Effector memory CD8-positive, alpha-beta T cell (primary cell): Measurements from ENCODE around the gene C22orf23.

ENCODE experiments used
- ATAC-seq: fragments of 150-1000 bp; cut with Tn5 transposase; replicated peaks from 2 replicates; pipeline ENCODE4 v1.10.0; 2021; ENCODE audit warnings: mild to moderate bottlenecking, moderate library complexity
- DNase-seq, 3 experiments: peaks; one replicate each; pipeline ENCODE4 v3.0.0; 2021
- H3K27ac Mint-ChIP-seq, 2 donors: one replicate each; pipeline ENCODE4 v1.8.0; 2022; ENCODE audit warnings: mild to moderate bottlenecking in 2 of 2, mixed read lengths in 2 of 2, moderate library complexity in 2 of 2
- H3K27me3 Mint-ChIP-seq, 2 donors: one replicate each; pipeline ENCODE4 v1.8.0; 2022; ENCODE audit warnings: mixed read lengths in 2 of 2
- H3K36me3 Mint-ChIP-seq: one replicate; pipeline ENCODE4 v1.8.0; 2022; ENCODE audit warnings: mild to moderate bottlenecking, moderate library complexity, mixed read lengths; ENCODE audit not compliant: insufficient read depth
- H3K4me1 Mint-ChIP-seq, 2 donors: one replicate each; pipeline ENCODE4 v1.8.0; 2022; ENCODE audit warnings: low read depth in 2 of 2, mixed read lengths in 2 of 2
- H3K4me3 Mint-ChIP-seq, 2 donors: one replicate each; pipeline ENCODE4 v1.8.0; 2022; ENCODE audit warnings: mild to moderate bottlenecking in 2 of 2, mixed read lengths in 2 of 2, moderate library complexity in 2 of 2
- H3K9me3 Mint-ChIP-seq, 2 donors: one replicate each; pipeline ENCODE4 v1.8.0; 2022; ENCODE audit warnings: mixed read lengths in 2 of 2

Gene C22orf23

DNA sequence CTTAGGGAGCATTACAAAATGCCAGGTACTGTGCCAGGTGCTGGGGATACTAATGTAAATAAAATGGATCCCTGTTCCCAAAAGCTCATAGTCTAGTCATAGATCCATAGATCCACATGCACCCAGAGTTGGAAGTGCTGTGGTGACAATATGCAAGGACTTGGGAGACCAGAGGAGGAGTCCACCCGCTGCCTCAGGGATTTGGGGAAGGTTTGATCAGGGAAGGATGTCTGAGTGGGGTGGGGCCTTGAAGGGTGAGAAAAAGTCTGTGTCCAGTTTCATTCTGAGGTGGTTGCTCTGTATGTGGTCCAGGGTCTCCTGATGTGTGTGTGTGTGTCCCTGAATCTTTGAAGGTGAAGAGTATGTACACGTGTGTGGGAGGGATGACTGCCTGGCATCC lies 21.8 kb upstream of the C22orf23 start:
- Mint-ChIP-seq H3K4me1 (peaks cover 0 to 5% of the 10 kb centered on the region in 2 donors), H3K4me3 (no peak overlapping the region)

DNA sequence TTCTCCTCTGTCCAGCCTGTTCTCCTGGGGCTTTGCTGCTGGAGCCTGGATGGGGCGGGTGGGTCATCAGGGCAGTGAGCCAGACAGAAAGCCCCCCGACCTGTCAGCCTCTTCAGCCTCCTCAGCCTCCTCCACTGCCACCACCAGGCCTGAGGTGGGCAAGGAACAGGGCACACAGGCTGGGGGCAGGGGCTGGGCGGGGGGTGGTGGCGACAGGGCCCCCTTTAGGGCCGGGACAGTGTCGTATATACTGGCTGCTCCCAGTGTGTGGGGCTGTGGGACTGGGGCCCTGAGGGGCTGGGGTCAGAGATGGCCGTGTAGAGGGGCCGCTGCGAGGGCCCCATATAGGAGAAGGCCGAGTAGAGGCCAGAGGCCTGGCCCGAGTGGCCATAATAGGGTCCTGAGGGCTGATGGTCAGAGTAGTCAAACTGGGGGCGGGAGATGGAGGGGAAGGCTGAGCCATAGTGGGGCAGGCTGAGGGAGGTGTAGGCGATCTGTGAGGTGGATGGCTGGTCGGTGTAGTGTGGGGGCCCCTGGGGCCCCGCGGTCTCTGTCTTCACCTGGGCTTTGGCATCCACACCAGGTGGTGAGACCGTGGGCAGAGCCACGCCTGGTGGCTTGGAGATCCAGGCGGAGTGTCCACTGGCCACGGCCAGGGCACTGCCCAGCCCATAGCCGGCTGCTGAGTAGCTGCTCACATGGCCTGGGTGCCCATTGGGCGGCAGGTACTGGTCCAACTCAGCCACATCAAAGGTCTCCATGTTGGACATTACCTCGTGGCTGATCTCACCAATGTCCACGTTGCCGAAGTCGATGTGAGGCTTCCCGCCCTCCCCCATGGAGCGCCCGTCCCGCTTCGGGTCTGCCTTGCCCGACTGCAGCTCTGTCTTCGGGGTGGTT lies 20.1 kb upstream of the C22orf23 start:
- ATAC-seq (no peak), DNase-seq (no peak)
- peaks cover 5 to 7% of the 10 kb centered on the region in 2 donors for H3K4me1 Mint-ChIP-seq
- peaks cover 14% of the 10 kb centered on the region for H3K36me3 Mint-ChIP-seq
- no peak overlapping the region for H3K27ac Mint-ChIP-seq
- no peaks in the 10 kb centered on the region for H3K9me3 Mint-ChIP-seq
- no peak overlapping the region for H3K4me3 Mint-ChIP-seq
- H3K27me3 Mint-ChIP-seq: no peaks in the 10 kb centered on the region

More for the DNA sequence above, 21.8 kb upstream of the C22orf23 start:
- ATAC-seq (no peak), DNase-seq (no peak)
- H3K36me3 Mint-ChIP-seq: peaks cover 4% of the 10 kb centered on the region
- no peaks in the 10 kb centered on the region for H3K9me3 Mint-ChIP-seq
- no peaks in the 10 kb centered on the region for H3K27me3 Mint-ChIP-seq
- peak overlapping the region; percentile 14 to 82 for H3K27ac Mint-ChIP-seq

DNA sequence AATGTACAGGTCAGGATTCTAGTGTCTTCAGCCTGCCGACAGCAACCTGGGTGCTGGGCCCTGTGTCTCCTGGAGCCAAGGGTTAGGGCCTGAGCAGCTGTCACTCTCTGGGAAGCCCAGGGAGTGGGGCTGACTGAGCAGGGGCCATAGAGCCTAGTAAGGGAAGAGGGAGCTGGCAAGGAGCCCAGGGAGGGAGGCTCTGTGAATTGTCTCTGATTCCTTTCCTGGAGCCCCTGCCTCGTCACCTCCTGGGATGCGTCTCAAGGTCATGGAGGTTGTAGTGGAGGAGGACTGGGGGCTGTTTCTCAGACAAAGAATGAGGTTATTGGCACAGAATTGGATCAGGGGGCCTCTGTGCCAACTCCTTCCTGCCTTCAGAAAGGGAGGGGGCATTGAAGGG lies 19.1 kb upstream of the C22orf23 start:
- Mint-ChIP-seq H3K27me3 (no peaks in the 10 kb centered on the region), H3K4me3 (no peak overlapping the region), H3K36me3 (peaks cover 22% of the 10 kb centered on the region), H3K9me3 (no peaks in the 10 kb centered on the region), H3K4me1 (peaks cover 7 to 9% of the 10 kb centered on the region in 2 donors), H3K27ac (peak overlapping the region; percentile 27 to 39)
- ATAC-seq (no peak), DNase-seq (no peak)

DNA sequence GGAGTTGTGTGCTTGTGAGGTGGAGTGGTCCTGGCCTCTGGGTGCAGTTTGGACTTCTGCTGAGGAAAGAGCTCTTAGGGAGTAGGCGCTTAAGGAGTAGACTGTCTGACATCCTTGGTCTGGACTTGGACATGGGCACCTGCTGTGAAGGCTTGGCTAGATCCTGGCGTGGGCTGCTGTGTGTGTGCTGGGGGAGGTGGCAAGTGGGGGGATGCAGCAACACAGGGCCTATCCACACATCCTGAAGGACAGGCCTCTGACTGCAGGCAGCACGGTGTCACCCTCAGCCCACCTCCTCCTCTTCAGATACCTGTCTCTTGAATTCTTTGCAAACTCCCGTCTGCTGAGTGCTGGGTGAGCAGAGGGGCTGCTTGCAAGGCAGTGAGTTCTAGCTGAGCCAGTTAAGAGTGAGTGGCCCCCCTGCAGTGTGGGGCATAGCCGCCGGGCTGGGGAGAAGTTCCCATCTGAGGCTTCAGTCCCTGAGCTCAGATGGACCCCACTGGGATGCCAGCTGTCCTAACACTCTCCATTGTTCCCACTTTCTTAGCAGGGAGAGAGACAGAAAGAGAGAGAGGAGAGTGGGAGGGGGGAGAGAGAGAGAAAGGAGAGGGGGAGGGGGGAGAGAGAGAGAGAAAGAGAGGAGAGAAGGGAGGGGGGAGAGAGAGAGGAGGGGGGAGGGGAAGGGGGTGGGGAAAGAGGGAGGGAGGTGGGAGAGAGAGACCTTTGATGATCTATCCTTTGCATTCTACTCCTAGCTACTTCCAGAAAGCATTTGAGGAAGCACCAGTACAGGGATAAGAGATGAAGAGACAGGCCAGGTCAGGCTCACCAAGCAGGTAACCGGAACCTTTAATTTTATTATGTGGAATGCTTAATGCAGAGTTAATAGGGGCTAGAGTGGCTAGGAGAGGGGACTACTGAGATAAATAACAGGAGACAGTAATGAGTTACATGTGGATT lies 18.4 kb upstream of the C22orf23 start:
- no peak for ATAC-seq
- no peak for DNase-seq
- Mint-ChIP-seq H3K4me1 (peaks cover 7 to 9% of the 10 kb centered on the region in 2 donors), H3K36me3 (peaks cover 25% of the 10 kb centered on the region), H3K9me3 (no peaks in the 10 kb centered on the region), H3K4me3 (no peak overlapping the region), H3K27me3 (no peaks in the 10 kb centered on the region), H3K27ac (peak overlapping the region; percentile 41 to 62)

DNA sequence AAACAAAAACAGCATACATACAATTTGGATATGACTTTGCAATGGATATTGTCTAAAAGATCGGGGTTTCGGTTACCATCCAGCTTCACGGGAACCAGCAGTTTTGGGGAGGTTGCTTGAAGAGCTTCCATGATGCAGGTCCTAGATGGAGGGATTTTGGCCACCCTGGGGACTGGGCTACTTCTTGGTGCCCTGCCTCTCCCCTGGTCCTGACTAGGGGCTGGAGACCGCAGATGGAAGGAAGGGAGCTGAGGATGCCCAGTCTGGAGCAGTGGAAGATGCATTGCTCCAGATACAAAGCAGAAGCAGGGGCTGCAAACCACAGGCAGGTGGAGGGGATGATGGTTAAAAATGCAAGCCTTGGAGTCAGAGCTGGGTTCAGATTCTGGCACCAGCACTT lies 17.5 kb upstream of the C22orf23 start:
- H3K9me3 Mint-ChIP-seq: no peaks in the 10 kb centered on the region

DNA sequence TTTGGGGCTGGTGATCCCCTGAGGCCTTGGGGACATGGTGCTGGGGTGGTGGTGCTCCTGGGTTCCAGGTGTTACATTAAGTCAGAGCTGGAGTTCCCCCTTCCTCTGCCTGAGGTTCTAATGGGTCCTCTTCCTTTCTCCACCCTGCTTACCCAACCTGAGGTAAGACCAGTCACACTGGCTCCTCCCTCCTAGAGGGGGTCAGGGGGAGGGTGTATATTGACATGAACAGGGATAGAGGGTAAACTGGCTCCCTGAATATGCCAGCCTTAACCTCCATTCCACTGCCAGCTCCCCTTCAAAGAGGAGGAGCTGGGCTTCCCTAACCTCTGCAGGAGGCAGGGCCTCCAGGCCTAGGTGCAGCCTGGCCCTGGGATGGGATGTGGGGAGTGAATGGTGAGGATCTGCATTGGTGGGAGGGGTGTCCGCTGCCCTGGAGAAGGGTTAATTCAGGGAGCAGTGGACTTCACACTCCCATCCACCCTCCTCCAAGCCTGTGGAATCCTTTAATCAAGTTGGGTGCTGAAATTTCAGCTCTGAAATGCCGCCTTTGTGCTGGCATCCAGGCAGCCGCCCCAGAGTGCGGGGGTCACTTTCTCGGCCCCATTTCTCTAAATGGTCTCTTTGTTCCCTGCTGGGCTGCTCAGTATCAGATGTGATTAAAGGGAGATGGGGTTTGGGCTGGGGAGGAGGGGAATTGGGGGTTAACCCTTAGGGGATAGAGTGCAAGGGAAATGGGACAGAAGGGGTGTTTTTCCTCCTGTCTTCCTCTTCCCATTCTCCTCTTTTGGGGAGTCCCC lies 15.3 kb upstream of the C22orf23 start:
- ATAC-seq (no peak), DNase-seq (no peak)
- peaks cover 25% of the 10 kb centered on the region for H3K36me3 Mint-ChIP-seq
- peak overlapping the region in 1 of 2 donors; percentile 57 for H3K27ac Mint-ChIP-seq
- no peak overlapping the region for H3K4me3 Mint-ChIP-seq
- no peaks in the 10 kb centered on the region for H3K9me3 Mint-ChIP-seq
- H3K27me3 Mint-ChIP-seq: no peaks in the 10 kb centered on the region
- H3K4me1 Mint-ChIP-seq: peaks cover 5 to 17% of the 10 kb centered on the region in 2 donors

More for the DNA sequence above, 17.5 kb upstream of the C22orf23 start:
- H3K4me1 Mint-ChIP-seq: peaks cover 9% of the 10 kb centered on the region in 2 donors
- peaks cover 25% of the 10 kb centered on the region for H3K36me3 Mint-ChIP-seq
- no peak for ATAC-seq
- DNase-seq: no peak
- peak overlapping the region; percentile 41 to 62 for H3K27ac Mint-ChIP-seq
- no peak overlapping the region for H3K4me3 Mint-ChIP-seq
- no peaks in the 10 kb centered on the region for H3K27me3 Mint-ChIP-seq

DNA sequence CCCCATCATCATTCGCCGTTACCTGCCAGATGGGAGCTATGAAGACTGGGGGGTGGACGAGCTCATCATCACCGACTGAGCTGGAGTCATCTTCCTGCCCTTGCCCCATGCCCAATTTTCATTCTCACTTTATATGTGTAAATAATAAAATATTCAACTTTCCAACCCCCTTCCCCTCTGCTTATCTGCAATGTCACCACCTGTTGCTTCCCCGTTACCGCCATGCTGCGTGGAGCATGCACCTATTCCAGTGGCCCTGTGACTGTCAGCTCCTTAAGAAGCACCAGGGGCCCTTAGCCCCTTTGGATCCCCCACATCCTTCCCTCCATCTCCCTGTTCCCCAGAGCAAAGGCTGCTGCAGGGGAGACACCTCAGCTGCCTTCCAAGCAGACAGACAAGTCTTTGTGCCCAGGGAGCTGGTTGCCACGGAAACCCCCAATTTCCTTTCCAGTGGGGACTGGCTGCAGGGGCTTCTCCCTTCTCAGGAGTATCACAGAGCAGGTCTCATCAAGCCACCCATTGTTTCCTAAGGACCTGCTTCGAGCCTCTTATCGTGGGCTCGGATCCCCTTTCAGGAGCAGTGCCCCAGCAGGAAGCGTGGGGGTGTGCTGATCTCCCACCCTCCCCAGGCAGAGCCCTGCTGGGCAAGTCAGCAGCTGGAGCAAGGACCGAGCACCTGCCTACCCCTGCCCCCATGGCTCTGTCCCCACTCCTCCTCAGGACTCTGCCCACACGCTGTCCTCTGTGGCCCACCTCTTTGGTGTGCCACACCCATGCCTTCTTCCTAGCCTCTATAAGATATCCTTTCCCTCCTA lies 14.4 kb upstream of the C22orf23 start:
- Mint-ChIP-seq H3K36me3 (peaks cover 30% of the 10 kb centered on the region), H3K9me3 (no peaks in the 10 kb centered on the region), H3K4me1 (peaks cover 5 to 17% of the 10 kb centered on the region in 2 donors), H3K4me3 (no peak overlapping the region), H3K27ac (peak overlapping the region in 1 of 2 donors; percentile 57), H3K27me3 (no peaks in the 10 kb centered on the region)
- ATAC-seq (no peak), DNase-seq (no peak)

DNA sequence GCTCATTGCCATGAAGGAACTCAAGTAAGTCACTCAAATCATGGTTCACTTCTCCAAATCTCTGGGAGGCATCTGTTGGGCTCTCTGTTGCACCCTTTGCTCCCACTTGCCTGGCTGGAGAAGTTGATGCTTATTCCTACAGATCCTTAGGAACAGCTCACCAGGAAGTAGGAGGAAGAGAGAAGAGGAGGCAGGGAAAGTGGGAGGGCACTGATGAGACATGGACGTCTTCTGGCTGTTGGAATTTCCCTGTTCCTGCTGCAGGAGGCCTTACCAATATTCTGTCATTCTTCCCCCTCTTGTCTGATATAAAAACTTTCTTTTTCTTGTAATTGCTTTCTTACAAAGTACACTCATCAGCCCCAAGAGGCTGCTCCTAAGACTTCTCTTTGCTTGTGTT lies 13.7 kb upstream of the C22orf23 start:
- Mint-ChIP-seq H3K4me3 (no peak overlapping the region), H3K9me3 (no peaks in the 10 kb centered on the region), H3K4me1 (peaks cover 7 to 17% of the 10 kb centered on the region in 2 donors), H3K36me3 (peaks cover 30% of the 10 kb centered on the region), H3K27me3 (no peaks in the 10 kb centered on the region), H3K27ac (peak overlapping the region in 1 of 2 donors; percentile 16)
- DNase-seq (no peak), ATAC-seq (no peak)

DNA sequence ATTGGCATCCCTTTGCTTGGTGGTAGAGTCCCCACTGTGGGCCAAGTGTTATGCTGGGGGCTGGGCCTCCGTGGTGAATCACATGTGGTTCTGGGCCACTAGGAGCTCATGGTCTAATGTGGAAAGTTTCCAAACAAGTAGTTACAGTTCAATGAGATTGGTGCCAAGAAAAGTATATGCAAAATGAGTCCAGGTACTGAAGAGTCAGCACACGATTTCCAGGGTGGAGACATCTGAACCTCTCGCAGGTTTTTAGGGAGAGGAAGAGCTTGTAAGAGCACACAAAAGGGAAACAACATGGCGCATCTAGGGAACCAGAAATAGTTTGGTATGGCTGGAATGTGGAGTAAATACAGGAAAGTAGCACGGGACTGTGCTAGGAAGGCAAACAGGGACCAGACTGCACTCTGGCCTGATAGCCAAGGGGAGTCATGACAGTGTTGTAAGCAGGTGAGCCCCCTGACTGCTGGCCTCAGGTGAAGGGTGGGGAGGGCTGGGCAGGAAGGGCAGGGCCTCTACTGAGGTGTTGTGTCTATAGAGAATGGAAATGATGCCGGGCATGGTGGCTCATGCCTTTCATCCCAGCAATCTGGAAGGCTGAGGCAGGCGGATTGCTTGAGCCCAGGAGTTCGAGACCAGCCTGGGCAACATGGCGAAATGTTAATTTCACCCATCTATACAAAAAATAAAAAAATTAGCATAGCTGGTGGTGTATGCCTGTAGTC lies 12.7 kb upstream of the C22orf23 start:
- H3K36me3 Mint-ChIP-seq: peaks cover 38% of the 10 kb centered on the region

DNA sequence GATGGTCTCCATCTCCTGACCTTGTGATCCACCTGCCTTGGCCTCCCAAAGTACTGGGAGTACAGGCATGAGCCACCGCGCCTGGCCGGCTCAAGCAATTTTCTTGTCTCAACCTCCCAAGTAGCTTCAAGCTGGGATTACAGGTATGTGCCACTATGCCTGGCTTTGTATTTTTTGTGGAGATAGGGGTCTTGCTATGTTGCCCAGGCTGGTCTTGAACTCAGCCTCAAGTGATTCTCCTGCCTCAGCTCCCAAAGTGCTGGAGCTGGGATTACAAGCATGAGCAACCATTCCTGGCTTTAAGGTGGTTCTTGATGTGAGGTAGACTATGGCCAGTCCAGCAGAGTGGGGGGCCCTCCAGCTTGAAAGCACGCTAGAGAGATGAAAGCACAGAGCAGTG lies 7.7 kb upstream of the C22orf23 start:
- no peaks in the 10 kb centered on the region for H3K9me3 Mint-ChIP-seq
- H3K27ac Mint-ChIP-seq: peak overlapping the region; percentile 65 to 77
- H3K36me3 Mint-ChIP-seq: peaks cover 52% of the 10 kb centered on the region

More for the DNA sequence above, 12.7 kb upstream of the C22orf23 start:
- no peaks in the 10 kb centered on the region for H3K27me3 Mint-ChIP-seq
- no peak for ATAC-seq
- H3K27ac Mint-ChIP-seq: no peak overlapping the region
- DNase-seq: no peak
- H3K4me1 Mint-ChIP-seq: peaks cover 7 to 17% of the 10 kb centered on the region in 2 donors
- H3K4me3 Mint-ChIP-seq: no peak overlapping the region
- no peaks in the 10 kb centered on the region for H3K9me3 Mint-ChIP-seq

DNA sequence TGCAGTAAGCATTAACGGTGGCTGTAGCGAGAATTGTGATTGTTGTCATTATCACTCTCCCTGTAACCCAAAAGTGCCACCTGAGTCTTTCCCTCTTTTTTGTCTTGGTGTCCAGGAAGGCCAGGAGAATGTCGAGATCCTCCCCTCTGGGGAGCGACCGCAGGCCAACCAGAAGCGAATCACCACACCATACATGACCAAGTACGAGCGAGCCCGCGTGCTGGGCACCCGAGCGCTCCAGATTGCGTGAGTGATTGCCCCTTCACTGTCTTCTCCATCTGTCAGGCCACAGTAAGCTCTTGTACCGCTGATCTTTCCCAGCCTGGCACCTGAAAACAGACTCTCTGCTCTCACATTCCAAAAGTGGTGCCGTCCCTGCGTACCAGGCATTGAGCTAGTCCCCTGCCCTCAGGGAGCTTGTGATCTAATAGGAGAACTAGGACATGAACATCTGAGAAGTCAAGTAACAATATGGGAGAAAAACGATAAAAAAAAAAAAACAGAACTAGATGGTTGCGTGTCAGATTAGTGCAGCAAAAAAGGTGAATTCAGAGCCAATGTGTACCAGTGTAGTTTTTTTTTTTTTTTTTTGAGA lies 5.9 kb upstream of the C22orf23 start:
- Mint-ChIP-seq H3K4me3 (no peak overlapping the region), H3K36me3 (peaks cover 55% of the 10 kb centered on the region), H3K4me1 (peaks cover 18 to 37% of the 10 kb centered on the region in 2 donors), H3K9me3 (no peaks in the 10 kb centered on the region), H3K27me3 (no peaks in the 10 kb centered on the region), H3K27ac (no peak overlapping the region)
- ATAC-seq (no peak), DNase-seq (no peak)

More for the DNA sequence above, 7.7 kb upstream of the C22orf23 start:
- Mint-ChIP-seq H3K27me3 (no peaks in the 10 kb centered on the region), H3K4me1 (peaks cover 13 to 36% of the 10 kb centered on the region in 2 donors), H3K4me3 (no peak overlapping the region)
- DNase-seq (no peak), ATAC-seq (no peak)
